NB4 (cell line): ENCODE data around the gene ARHGAP12.

Experiments used
- POLR2A ChIP-seq: IDR thresholded peaks from 2 replicates; pipeline ENCODE4 v1.6.1; 2011; ENCODE audit warnings: mild to moderate bottlenecking; ENCODE audit not compliant: insufficient read length; ENCODE audit errors: extremely low read depth
- TF ChIP-seq, protein P1 (sequence below): IDR thresholded peaks from one replicate; pipeline ENCODE4 v1.5.1; 2012; ENCODE audit warnings: low read depth, low read length

DNA sequence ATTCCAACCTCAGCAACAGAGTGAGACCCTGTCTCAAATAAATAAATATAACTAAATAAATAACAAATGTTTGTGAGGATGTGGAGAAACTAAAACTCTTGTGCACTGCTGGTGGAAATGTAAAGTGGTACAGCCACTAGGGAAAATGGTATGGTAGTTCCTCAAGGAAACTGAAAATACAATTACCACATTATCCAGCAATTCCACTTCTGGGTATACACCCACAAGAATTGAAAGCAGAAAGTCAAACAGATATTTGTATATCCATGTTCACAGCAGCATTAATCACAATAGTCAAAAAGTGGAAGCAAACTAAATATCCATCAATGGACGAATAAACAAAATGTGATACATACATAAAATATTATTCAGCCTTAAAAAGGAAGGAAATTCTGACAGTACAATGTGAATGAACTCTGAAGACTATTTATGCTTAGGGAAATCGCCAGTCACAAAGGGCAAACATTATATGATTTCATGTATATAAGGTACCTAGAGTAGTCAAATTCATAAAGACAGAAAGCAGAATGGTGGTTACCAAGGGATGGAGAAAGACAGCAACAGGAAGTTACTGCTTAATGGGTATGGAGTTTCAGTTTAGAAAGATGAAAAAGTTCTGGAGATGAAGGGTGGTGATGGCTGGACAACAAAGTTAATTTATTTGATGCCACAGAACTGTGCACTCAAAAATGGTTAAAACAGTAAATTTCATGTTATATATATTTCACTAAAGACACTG is 9.8 kb downstream of the ARHGAP12 start:
- TF ChIP-seq POLR2A = no peak
- TF ChIP-seq, protein P1, sequence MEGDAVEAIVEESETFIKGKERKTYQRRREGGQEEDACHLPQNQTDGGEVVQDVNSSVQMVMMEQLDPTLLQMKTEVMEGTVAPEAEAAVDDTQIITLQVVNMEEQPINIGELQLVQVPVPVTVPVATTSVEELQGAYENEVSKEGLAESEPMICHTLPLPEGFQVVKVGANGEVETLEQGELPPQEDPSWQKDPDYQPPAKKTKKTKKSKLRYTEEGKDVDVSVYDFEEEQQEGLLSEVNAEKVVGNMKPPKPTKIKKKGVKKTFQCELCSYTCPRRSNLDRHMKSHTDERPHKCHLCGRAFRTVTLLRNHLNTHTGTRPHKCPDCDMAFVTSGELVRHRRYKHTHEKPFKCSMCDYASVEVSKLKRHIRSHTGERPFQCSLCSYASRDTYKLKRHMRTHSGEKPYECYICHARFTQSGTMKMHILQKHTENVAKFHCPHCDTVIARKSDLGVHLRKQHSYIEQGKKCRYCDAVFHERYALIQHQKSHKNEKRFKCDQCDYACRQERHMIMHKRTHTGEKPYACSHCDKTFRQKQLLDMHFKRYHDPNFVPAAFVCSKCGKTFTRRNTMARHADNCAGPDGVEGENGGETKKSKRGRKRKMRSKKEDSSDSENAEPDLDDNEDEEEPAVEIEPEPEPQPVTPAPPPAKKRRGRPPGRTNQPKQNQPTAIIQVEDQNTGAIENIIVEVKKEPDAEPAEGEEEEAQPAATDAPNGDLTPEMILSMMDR = no peak
